ENCODE data around the gene DLGAP1. TPM values are rescaled to one million over a fixed set of nuclear protein-coding genes. Genes with fewer than 3 reads are reported as not detected.
A peak's percentile ranks its signal among the peaks of the same experiment; 100 is the strongest.

DLGAP1 gene
- total RNA-seq, 1 experiment from 2014 or later = 0.46 TPM

DNA sequence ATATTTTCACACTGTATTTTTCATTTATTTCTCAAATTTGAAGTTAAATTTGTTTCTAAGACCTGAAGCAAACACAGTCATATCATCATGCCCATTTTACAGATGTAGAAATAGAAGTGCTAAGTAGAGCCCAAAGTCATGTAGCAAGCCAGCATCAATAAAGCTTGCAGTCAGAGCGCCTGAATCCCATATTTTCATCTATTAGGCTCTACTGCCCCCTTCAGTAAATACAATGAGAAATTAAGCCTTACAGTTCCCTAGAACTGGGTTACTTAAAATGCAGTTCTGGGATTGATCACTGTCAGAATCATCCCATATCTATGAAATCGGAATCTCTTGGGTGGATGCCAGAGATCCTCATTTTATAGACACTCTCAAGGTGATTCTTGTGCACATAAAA, 585.3 kb downstream of the DLGAP1 start:
- DNase-seq (ENCODE audit: low read depth) = peak; percentile 55

GRCh38 chr18:3867864-3868311, 587.2 kb downstream of the DLGAP1 start:
- no peak for DNase-seq (ENCODE audit: low read depth)

DNA sequence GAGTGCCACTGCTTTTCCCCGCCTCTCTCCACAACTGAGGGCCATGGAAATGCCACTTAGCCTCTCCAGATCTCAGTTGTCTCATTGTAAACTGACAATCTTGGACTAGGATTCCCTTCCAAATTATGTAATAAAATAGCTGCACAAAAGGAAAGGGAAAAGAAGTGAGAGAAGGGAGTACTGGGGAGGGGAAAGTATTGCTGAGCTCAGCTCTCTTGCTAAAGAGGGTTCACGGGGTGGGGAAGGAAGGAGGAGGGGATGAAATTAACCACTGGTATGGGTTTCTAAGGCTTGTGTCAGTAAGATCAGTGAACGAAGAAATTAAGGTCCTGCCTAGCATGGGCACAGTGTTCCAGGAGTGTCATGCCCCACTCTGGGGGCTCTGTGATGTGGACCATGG, 587.9 kb downstream of the DLGAP1 start:
- DNase-seq (ENCODE audit: low read depth) = no peak

DNA sequence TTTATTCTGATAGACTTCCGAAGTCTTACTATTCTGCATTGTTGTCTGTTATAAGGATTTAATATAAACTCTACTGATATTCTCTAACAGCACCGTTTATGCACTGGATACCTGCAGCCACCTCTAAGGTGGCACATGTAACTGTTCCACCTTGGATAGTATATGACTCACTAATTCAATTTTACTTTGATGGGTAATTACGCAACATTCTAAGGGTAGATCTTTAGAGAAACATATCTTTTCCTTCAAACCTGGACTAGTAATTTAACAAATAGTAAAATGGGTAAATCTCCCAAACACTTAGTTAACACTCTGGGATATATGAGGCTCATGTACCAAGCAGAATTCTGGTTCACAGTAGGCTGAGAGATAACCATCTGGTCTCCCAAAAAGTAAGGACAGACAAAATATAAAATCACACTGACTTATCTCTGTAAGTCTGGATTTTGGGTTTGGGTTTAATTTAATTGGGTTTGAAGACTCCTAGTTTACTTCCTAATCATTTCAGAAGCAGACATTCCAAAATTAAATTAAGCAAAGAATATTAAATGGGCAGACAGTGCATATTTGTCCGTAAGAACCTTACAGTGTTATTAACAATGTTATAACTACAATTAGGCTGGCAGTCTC, 590.3 kb downstream of the DLGAP1 start:
- no peak for DNase-seq (ENCODE audit: low read depth)

DNA sequence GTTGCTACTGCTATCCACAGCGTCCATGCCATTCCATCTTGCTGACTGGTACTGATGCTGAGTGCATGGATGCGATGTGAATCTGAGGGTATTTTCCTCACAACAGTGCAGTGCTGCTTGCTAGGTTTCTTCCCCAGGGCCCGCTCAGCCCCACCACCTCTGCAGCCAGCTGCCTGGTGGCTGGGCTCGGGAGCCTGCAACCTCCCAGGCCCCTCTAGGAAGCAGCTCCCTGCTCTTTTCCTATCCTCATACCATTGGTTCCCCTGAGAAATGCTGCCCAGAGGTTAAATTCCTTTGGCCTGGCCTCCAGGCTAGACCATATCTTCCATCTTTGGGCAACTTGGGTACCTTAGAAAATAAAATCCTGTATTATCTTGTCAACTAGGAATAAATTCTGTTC, 591.5 kb downstream of the DLGAP1 start:
- no peak for DNase-seq (ENCODE audit: low read depth)

DNA sequence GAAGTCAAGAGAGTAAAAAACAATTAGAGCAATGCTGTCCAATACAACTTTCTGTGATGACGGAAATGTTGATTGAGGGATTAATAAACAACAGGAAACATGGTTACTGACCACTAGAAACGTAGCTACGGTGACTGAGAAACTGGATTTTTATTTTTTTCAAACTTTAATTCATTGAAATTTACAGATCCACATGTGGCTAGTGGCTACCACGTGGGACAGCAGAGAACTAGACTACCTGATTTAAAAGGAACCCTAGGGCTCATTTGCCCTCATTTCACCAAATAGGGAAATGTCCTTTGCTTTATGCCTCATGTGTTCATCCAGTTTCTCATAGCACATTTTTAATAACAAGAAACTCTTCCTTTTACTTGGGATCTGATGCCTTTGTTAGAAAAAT, 592.1 kb downstream of the DLGAP1 start:
- no peak for DNase-seq (ENCODE audit: low read depth)

DNA sequence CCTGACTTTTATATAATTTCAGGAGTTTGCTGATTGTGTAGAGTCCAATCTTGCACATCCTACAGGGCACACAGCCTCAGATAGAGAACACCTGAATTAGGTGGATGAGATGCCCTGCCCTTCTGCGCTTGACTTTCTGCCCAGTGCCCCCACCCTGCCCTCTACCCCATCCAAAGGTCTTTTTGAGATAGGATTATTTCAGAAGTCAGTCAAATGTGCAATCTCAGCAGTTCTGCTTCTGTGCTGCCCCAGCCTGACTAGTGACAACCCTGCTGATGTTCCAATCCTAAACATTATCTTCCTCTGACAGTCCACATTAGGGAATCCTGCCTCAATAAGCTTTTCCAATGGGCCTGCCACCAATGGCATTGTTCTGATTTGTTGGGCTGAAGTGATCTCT, 593.6 kb downstream of the DLGAP1 start:
- DNase-seq (ENCODE audit: low read depth) = no peak

DNA sequence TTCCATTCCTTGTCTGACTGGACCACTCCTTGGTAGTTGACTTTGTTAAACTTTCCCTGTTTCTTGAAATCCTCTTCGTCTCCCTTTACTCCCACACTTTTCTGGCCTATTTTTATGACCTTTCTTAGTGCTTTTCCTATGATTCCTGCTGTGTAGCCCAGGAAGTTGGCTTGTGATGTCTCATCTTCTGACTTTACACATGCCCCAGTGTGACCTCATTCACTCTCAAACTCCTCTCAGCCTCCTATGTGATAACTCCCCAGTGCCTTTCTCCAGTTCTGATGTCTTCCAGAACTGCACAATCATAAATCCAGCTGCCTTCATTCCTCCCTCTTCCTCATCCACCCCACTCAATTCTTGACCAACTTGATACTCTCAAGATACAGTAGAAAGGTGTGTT, 597.6 kb downstream of the DLGAP1 start:
- DNase-seq (ENCODE audit: low read depth) = peak; percentile 29

- DNase-seq (ENCODE audit: low read depth) = no peak
These were observed 599.1 kb downstream of the DLGAP1 start for GRCh38 chr18:3855966-3856365.

GRCh38 chr18:3852321-3852720, 602.8 kb downstream of the DLGAP1 start:
- DNase-seq (ENCODE audit: low read depth) = peak; percentile 3

- DNase-seq (ENCODE audit: low read depth) = no peak
These were observed 603.9 kb downstream of the DLGAP1 start for GRCh38 chr18:3851159-3851558.

GRCh38 chr18:3848316-3848715, 606.8 kb downstream of the DLGAP1 start:
- no peak for DNase-seq (ENCODE audit: low read depth)

DNA sequence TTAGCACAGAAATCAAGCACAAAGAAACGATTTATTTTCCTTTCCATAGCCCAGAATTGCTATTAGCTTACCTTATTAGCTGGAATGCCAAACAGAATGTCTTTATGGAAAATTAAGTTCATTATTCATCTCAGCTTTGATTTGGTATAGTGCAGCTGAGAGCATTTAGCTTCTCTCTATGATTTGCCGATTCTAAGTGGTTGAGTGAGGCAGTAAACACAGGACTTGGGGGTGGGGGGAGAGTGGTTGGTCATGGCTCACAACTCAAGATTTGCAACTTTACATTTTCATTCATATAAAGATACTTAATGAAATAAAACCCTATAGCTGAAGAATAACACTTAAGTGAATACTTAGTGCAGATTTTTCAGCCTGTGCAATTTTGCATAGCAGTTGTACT, 609.9 kb downstream of the DLGAP1 start:
- no peak for DNase-seq (ENCODE audit: low read depth)

DNA sequence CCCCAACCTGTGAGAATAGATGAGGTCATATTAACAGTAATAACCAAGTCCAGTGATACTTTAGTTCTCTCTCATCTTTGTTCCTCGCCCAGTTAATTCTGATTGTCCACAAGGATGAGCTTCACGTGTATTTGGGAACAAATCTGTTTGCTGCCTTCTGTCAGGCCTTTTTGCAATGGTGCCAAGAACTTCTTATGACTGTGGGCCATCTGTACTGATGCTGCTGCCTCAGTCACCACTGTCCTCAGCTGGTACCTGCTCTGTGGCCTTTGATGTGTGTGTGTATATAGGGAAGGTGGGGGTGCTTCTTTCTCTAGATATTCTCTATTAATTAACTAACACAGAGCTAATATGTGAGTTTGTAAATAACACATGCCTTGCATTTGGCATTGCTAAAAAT, 612.3 kb downstream of the DLGAP1 start:
- DNase-seq (ENCODE audit: low read depth) = no peak

DNA sequence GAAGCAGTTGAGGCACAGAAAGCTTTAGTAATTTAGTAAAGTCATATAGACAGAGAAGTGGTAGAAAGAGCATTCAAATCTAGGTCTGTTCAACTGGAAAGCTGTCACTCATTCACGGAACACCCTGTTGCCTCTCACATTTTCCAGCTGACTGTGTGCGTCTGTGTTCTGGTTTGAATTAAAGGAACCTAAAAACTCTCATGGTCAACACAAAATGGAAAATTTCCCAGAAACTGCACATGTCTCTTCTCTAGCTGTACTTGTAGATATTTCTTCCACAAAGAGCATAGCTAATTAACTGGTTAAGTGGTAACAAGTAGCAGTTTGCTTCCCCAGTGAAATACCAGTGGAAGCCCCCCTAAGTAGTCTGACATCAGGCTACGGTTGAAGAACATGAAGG, 614.3 kb downstream of the DLGAP1 start:
- no peak for DNase-seq (ENCODE audit: low read depth)

DNA sequence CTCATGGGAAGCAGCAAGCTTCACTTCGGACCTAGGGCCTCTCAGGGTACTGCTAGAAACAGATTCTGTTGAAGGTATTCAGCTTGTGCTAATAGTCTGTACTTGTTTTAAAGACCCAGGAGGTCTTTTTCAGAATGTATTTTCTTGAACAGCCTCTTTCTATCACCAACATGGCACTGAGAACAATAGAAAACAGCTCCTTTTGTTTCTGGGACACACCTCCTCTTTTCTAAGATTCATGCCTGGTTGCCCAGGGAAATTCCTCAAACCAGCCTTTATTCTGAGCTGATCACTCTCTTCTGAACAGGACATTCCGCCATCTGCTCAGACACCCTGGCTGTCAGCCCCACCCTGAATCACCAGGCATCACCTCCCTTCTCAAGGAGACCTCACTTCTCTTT, 615.5 kb downstream of the DLGAP1 start:
- no peak for DNase-seq (ENCODE audit: low read depth)

GRCh38 chr18:3836483-3837335, 618.4 kb downstream of the DLGAP1 start:
- DNase-seq (ENCODE audit: low read depth) = no peak

- no peak for DNase-seq (ENCODE audit: low read depth)
These were observed 623.0 kb downstream of the DLGAP1 start for GRCh38 chr18:3832025-3832638.

GRCh38 chr18:3830604-3831003, 624.5 kb downstream of the DLGAP1 start:
- DNase-seq (ENCODE audit: low read depth) = no peak

DNA sequence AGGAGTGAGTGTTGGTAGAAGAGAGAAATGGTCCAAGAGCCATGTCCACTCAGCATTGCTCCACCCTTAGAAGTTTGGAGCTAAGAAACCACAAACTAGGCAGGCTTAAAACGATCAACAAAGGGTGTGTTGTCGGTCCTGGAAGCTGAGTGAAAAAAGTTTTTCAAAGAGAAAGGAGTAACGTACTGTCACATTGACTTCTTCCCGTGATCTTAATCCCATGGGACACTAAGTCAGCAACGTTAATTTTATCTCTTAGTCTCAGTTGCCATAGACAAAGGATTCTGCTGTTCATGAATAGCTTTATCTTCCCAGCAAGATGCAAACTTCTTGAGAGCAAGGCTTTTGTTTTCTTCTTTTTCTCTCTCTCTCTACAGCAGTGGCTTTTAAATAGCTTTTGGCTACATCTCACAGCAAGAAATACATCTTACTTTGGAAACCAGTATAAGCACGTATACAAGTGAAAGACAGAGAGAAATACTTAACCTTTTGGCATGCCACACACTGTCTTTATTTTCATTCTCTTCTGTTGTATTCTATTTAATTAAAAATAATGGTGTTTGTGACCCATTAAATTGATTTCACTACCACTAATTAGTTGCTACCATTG, 627.8 kb downstream of the DLGAP1 start:
- no peak for DNase-seq (ENCODE audit: low read depth)

- DNase-seq (ENCODE audit: low read depth) = no peak
These were observed 629.1 kb downstream of the DLGAP1 start for GRCh38 chr18:3826021-3826420.

- DNase-seq (ENCODE audit: low read depth) = no peak
These were observed 631.0 kb downstream of the DLGAP1 start for GRCh38 chr18:3824101-3824500.

All from LHCN-M2 (cell line).